Measurements from ENCODE around the gene THEM4.
"Not testable (repeated sequence)": the region's sequence is repeated elsewhere in the genome, so short reads cannot be mapped to it uniquely, and the experiment has no call there.

THEM4 gene

DNA sequence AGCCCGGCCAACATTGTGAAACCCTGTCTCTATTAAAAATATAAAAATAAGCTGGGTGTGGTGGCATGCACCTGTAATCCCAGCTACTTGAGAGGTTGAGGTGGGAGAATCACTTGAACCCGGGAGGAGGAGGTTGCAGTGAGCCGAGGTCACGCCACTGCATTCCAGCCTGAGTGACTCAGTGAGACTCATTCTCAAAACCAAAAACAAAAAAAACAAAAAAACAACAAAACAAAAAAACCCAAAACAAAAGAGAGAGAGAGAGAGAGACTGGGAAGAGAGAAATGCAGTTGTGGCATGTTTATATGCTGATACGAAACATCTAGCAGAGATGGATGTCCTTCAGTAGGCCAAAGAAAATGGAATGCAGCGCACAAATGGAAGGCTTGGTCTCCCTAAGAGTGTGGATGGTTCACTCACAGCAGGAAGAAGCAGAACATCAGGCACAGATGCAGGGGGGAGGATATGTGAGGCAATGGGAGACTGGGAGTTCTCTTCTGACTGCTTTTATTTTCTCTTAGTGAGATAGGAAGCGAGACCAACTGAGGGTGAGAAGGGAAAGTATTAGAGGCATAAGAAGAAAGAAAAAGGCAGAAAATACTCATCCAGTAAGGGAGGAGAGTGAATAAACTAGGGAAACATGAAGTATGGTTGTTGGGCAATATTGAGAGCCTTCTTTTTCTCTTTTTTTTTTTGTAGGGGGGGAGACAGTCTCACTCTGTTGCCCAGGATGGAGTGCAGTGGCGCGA is 16.0 kb downstream of the THEM4 start:
- FAIRE-seq = no peak
- no peak for DNase-seq (ENCODE audit: low spot score)

DNA sequence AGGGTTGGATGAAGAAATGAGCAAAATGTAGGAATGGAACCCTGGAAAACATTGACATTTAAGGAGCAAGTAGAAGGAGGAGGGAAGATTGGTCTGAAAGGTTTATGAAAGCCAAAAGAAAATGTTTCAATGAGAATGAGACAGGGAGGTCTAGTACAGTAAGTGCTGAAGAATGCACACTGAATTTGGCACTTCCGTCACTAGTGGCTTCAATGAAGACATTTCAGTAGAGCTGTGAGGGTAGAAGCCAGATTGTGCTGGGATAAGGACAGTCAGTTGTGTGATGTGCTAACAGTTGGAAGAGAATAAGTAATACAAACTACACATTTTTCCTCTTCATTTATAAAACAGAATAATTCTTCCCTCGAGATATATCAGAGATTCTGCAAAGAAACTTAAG is 17.1 kb downstream of the THEM4 start:
- DNase-seq (ENCODE audit: low spot score) = no peak
- no peak for FAIRE-seq

DNA sequence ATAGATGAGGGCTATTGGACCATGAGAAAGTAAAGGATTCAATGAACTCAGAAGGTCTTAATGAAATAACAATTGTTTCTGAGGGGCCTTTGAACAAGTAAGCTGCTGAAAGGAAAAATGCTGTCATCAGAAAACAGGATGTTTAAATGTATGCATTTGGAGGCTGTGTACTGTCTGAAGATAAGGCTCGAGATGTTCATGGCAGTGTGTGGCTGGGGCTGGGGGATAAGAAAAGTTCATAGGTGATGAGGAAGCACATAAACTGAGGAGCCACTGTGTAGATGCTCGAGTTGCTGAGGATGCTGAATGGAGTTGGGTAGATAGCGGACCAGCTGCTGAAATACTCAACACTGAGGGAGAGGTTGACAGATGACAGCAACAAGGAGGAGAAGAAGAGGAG is 17.8 kb downstream of the THEM4 start:
- FAIRE-seq (no peak), DNase-seq (ENCODE audit: low spot score) (no peak)

- FAIRE-seq = peak; percentile 59
- DNase-seq (ENCODE audit: low spot score) = no peak
Measured at GRCh38 chr1:151888972-151889570, 20.2 kb downstream of the THEM4 start.

DNA sequence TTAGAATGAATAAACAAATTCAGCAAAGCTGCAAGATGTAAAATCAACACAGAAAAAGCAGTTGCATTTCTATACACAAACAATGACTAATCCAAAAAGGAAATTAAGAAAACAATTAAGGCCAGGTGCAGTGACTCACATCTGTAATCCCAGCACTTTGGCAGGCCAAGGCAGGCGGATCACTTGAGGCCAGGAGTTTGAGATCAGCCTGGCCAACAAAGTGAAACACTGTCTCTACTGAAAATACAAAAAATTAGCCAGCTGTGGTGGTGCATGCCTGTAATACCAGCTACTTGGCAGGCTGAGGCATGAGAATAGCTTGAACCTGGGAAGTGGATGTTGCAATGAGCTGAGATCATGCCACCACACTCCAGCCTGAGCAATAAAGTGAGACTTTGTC is 22.3 kb downstream of the THEM4 start:
- no peak for FAIRE-seq
- no peak for DNase-seq (ENCODE audit: low spot score)

- DNase-seq (ENCODE audit: low spot score) = no peak
- no peak for FAIRE-seq
Measured at GRCh38 chr1:151885479-151885878, 23.8 kb downstream of the THEM4 start.

DNA sequence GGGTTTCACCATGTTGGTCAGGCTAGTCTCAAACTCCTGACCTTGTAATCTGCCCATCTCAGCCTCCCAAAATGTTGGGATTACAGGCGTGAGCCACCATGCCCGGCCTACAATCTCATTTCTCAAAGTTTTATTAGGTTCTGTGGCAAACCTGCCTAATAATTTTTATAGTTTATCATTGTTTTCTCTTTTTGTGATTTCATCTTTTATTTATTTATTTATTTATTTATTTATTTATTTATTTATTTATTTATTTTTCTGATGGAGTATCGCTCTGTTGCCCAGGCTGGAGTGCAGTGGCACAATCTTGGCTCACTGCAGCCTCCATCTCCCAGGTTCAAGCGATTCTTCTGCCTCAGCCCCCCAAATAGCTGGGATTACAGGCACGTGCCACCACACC is 24.4 kb downstream of the THEM4 start:
- not testable (repeated sequence) for FAIRE-seq; DNase-seq (ENCODE audit: low spot score)

GRCh38 chr1:151884445-151884844 is 24.9 kb downstream of the THEM4 start:
- DNase-seq (ENCODE audit: low spot score); FAIRE-seq: not testable (repeated sequence)

DNA sequence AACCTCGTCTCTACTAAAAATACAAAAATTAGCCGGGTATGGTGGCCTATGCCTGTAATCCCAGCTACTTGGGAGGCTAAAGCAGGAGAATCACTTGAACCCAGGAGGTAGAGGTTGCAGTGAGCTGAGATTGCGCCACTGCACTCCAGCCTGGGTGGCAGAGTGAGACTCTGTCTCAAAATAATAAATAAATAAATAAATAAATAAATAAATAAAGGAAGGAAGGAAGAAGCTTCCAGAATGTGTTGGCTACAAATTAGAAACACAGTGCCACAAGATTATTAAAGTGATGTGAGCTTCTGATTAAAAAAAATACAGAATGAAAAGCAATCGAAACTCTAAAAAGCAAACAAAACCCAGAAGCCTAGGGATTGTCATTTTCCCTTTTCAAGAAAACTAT is 25.4 kb downstream of the THEM4 start:
- not testable (repeated sequence) for DNase-seq (ENCODE audit: low spot score); FAIRE-seq

- not testable (repeated sequence) for FAIRE-seq; DNase-seq (ENCODE audit: low spot score)
Measured at GRCh38 chr1:151882918-151883317, 26.4 kb downstream of the THEM4 start.

GRCh38 chr1:151882466-151882865 is 26.8 kb downstream of the THEM4 start:
- FAIRE-seq (no peak), DNase-seq (ENCODE audit: low spot score) (no peak)

DNA sequence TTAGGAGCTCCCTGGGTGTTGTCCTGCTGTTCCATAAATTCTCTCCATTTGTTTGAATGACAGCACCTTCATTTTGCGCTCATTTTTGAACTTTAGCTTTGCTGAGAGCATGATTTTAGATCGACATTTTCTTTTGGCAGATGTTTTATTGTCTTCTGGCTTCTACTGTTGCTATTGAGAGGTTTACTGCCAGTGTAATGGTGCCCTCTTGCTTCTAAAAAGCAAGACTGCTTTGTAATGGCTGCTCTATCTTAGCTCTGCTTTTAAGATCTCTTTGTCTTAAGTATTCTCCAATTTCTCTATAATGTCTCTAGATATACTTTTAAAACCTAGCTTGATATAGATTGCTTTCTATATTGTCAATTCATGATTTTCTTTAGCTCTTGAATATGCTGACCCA is 27.8 kb downstream of the THEM4 start:
- DNase-seq (ENCODE audit: low spot score) (no peak), FAIRE-seq (no peak)

- DNase-seq (ENCODE audit: low spot score) = no peak
- no peak for FAIRE-seq
Measured at GRCh38 chr1:151875419-151876097, 33.8 kb downstream of the THEM4 start.

GRCh38 chr1:151872776-151873175 is 36.5 kb downstream of the THEM4 start:
- DNase-seq (ENCODE audit: low spot score); FAIRE-seq: not testable (repeated sequence)

- DNase-seq (ENCODE audit: low spot score) (no peak), FAIRE-seq (no peak)
Measured at GRCh38 chr1:151871284-151872030, 37.9 kb downstream of the THEM4 start.

GRCh38 chr1:151868486-151868885 is 40.8 kb downstream of the THEM4 start:
- FAIRE-seq (no peak), DNase-seq (ENCODE audit: low spot score) (no peak)

GRCh38 chr1:151867765-151868411 is 41.4 kb downstream of the THEM4 start:
- FAIRE-seq (no peak), DNase-seq (ENCODE audit: low spot score) (peak; percentile 13)

DNA sequence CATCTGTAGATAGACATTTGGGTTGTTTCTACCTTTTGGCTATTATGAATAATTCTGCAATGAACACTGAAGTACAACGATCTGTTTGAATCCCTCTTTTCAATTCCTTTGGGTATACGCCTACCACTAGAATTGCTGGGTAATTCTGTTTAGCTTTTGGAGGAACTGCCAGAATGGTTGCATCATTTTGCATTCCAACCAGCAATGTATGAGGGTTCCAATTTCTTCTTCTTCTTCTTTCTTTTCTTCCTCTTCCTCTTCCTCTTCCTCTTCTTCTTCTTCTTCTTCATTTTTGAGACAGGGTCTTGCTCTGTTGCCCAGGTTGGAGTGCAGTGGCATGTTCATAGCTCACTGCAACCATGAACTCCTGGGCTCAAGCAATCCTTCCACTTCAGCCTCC is 42.0 kb downstream of the THEM4 start:
- FAIRE-seq (no peak), DNase-seq (ENCODE audit: low spot score) (no peak)

GRCh38 chr1:151864411-151864810 is 44.9 kb downstream of the THEM4 start:
- FAIRE-seq = no peak
- no peak for DNase-seq (ENCODE audit: low spot score)

- DNase-seq (ENCODE audit: low spot score) (no peak), FAIRE-seq (no peak)
Measured at GRCh38 chr1:151862604-151863003, 46.7 kb downstream of the THEM4 start.

- DNase-seq (ENCODE audit: low spot score) (no peak), FAIRE-seq (no peak)
Measured at GRCh38 chr1:151860504-151861187, 48.7 kb downstream of the THEM4 start.

Data from RCC 7860 (cell line).